GM12892 (cell line): ENCODE measurements around the gene CCL3.

Experiments used
- DNase-seq: peaks from one replicate; pipeline ENCODE4 v3.0.0; 2011; ENCODE audit not compliant: insufficient read length
- FAIRE-seq: peaks from 2 replicates; lab custom pipeline; 2011; peaks lifted over from hg19 to GRCh38; lab: Jason Lieb, UNC
- POLR2A ChIP-seq: IDR thresholded peaks from 2 replicates; pipeline ENCODE4 v1.6.1; 2011; ENCODE audit warnings: low read depth, low read length, control low read depth
- POLR2AphosphoS5 ChIP-seq: IDR thresholded peaks from 2 replicates; pipeline ENCODE4 v1.6.1; 2011; ENCODE audit warnings: low read depth, low read length, control low read depth
- TAF1 ChIP-seq: IDR thresholded peaks from 2 replicates; pipeline ENCODE4 v1.6.1; 2011; ENCODE audit warnings: low read depth, mild to moderate bottlenecking, control low read depth, low read length, borderline replicate concordance

The CCL3 gene

GRCh38 chr17:36055171-36055570, 34.8 kb downstream of the CCL3 start:
- DNase-seq: no peak
- TF ChIP-seq POLR2A (no peak), POLR2AphosphoS5 (no peak), TAF1 (no peak)
- no peak for FAIRE-seq

GRCh38 chr17:36049643-36050042, 40.3 kb downstream of the CCL3 start:
- FAIRE-seq: no peak
- TF ChIP-seq POLR2AphosphoS5: no peak
- TF ChIP-seq TAF1: no peak
- TF ChIP-seq POLR2A: no peak

GRCh38 chr17:36048066-36048465, 41.9 kb downstream of the CCL3 start:
- no peak for DNase-seq
- no peak for FAIRE-seq
- TF ChIP-seq POLR2A (no peak), TAF1 (no peak), POLR2AphosphoS5 (no peak)

More at GRCh38 chr17:36049643-36050042, 40.3 kb downstream of the CCL3 start:
- DNase-seq: no peak
